OCI-LY3 (cell line): ENCODE data around the gene KCNA2.

Experiments
- H2AFZ ChIP-seq: fragments of 200-600, 300-600 bp; shearing (Covaris generic); 2 replicates; pipeline ENCODE4 v1.6.0; 2014; ENCODE audit warnings: antibody characterized with exemption, low read depth, low read length
- H3K27ac ChIP-seq: fragments of 200-600, 300-600 bp; sonication (generic); 2 replicates; pipeline ENCODE4 v1.5.1; 2014; ENCODE audit warnings: mild to moderate bottlenecking, low read length, moderate library complexity, mixed read lengths
- H3K27me3 ChIP-seq: fragments of 200-600, 300-600 bp; sonication (generic); 2 replicates; pipeline ENCODE4 v1.6.1; 2014; ENCODE audit warnings: low read depth, low read length, mixed read lengths
- H3K36me3 ChIP-seq: fragments of 200-600, 300-600 bp; sonication (generic); replicated peaks from 2 replicates; pipeline ENCODE3; 2014; ENCODE audit warnings: low read depth, low read length, mixed read lengths
- H3K4me1 ChIP-seq: fragments of 300-600, 200-600 bp; sonication (generic); 2 replicates; pipeline ENCODE4 v1.6.1; 2014; ENCODE audit warnings: low read length, mixed read lengths
- H3K4me2 ChIP-seq: fragments of 200-600, 300-600 bp; sonication (generic); 2 replicates; pipeline ENCODE4 v1.6.1; 2014; ENCODE audit warnings: low read length, mixed read lengths
- H3K4me3 ChIP-seq: fragments of 300-600, 200-600 bp; sonication (generic); 2 replicates; pipeline ENCODE4 v1.5.1; 2014; ENCODE audit warnings: antibody characterized with exemption, mild to moderate bottlenecking, low read length, moderate library complexity
- H3K79me2 ChIP-seq: fragments of 300-600, 200-600 bp; shearing (Covaris generic); 2 replicates; pipeline ENCODE4 v1.6.1; 2014; ENCODE audit warnings: mild to moderate bottlenecking, low read length, mixed read lengths
- H3K9ac ChIP-seq: fragments of 300-600, 200-600 bp; shearing (Covaris generic); 2 replicates; pipeline ENCODE4 v1.6.0; 2014; ENCODE audit warnings: mild to moderate bottlenecking, low read length, moderate library complexity
- H3K9me3 ChIP-seq: fragments of 200-600, 300-600 bp; shearing (Covaris generic); 2 replicates; pipeline ENCODE4 v1.6.1; 2014; ENCODE audit warnings: low read length, mixed read lengths; ENCODE audit not compliant: insufficient read depth
- H4K20me1 ChIP-seq: fragments of 200-600, 300-600 bp; sonication (generic); 2 replicates; pipeline ENCODE4 v1.6.1; 2016; ENCODE audit warnings: low read length, mixed read lengths; ENCODE audit not compliant: insufficient read depth
- EZH2phosphoT487 ChIP-seq: fragments of 200-600 bp; shearing (Covaris generic); IDR thresholded peaks from 2 replicates; pipeline ENCODE4 v1.6.1; 2018; ENCODE audit warnings: antibody characterized with exemption, mixed run types, low read depth
- TF ChIP-seq, protein P1 (sequence below): fragments of 200-600, 300-600 bp; sonication (generic); IDR thresholded peaks from 2 replicates; pipeline ENCODE4 v1.5.1; 2014; ENCODE audit warnings: antibody characterized with exemption, low read length, low read depth

KCNA2 gene

DNA sequence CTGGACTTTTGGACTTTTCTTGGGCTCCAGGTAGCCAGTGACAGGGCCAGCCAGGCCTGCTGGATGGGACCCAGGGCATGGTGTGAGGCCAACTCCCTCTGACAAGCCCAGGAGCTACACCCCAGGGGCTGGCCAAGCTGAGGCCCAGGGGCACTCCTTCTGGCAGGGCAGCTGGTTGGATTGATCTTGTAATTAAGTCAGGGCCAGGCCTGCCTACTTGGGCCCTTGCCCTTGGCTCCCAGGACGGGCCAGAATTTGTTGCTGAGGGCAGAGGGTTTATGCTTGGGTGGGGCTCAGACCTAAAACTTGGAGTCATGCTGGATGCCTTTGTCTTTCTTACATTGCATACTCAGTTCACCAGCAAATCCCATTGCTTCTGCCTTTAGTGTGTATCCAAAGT is 20.7 kb downstream of the KCNA2 start:
- H3K27me3 ChIP-seq, result no peaks in the 10 kb centered on the region; the same call in 1 of the 2 replicates
- H3K27ac ChIP-seq, result no peak overlapping the region
- no peaks in the 10 kb centered on the region for H3K9me3 ChIP-seq
- TF ChIP-seq EZH2phosphoT487, result no peak
- TF ChIP-seq, protein P1, sequence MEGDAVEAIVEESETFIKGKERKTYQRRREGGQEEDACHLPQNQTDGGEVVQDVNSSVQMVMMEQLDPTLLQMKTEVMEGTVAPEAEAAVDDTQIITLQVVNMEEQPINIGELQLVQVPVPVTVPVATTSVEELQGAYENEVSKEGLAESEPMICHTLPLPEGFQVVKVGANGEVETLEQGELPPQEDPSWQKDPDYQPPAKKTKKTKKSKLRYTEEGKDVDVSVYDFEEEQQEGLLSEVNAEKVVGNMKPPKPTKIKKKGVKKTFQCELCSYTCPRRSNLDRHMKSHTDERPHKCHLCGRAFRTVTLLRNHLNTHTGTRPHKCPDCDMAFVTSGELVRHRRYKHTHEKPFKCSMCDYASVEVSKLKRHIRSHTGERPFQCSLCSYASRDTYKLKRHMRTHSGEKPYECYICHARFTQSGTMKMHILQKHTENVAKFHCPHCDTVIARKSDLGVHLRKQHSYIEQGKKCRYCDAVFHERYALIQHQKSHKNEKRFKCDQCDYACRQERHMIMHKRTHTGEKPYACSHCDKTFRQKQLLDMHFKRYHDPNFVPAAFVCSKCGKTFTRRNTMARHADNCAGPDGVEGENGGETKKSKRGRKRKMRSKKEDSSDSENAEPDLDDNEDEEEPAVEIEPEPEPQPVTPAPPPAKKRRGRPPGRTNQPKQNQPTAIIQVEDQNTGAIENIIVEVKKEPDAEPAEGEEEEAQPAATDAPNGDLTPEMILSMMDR, result no peak
- no peaks in the 10 kb centered on the region for H3K4me1 ChIP-seq
- no peak overlapping the region for H2AFZ ChIP-seq
- H3K9ac ChIP-seq, result no peak overlapping the region
- no peaks in the 10 kb centered on the region for H3K79me2 ChIP-seq
- H3K4me2 ChIP-seq, result no peak overlapping the region
- no peaks in the 10 kb centered on the region for H4K20me1 ChIP-seq
- no peaks in the 10 kb centered on the region for H3K36me3 ChIP-seq
- no peak overlapping the region for H3K4me3 ChIP-seq

GRCh38 chr1:110584045-110584444 is 22.1 kb downstream of the KCNA2 start:
- Histone ChIP-seq H3K79me2 (no peaks in the 10 kb centered on the region), H3K4me3 (no peak overlapping the region), H3K27me3 (no peaks in the 10 kb centered on the region; the same call in 1 of the 2 replicates), H3K4me2 (no peak overlapping the region), H2AFZ (no peak overlapping the region), H3K27ac (no peak overlapping the region), H4K20me1 (no peaks in the 10 kb centered on the region), H3K9ac (no peak overlapping the region), H3K36me3 (no peaks in the 10 kb centered on the region), H3K9me3 (no peaks in the 10 kb centered on the region), H3K4me1 (no peaks in the 10 kb centered on the region)
- TF ChIP-seq EZH2phosphoT487, result no peak
- TF ChIP-seq, protein P1, result no peak

DNA sequence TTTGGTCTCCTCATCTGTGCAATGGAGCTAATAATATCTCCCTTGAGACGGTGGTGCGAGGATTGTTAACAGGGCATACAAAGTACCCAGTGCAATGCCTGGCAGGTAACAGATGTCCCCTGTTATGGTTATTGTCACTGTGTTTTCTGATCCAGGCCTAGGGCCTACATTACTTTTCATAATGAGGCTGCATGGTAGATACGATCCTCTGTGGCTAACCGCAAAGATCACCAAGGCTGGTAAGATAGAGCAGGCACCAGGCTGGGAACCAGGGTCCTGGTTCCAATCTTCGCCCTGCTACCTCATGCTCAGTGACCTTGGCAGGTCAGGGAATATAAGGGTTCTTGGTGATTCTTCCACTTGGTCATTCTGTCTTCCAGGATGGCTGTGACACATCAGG is 22.7 kb downstream of the KCNA2 start:
- Histone ChIP-seq H2AFZ (no peak overlapping the region), H3K79me2 (no peaks in the 10 kb centered on the region), H3K9ac (no peak overlapping the region), H3K27me3 (no peaks in the 10 kb centered on the region; the same call in 1 of the 2 replicates), H3K4me3 (no peak overlapping the region), H3K27ac (no peak overlapping the region), H3K36me3 (no peaks in the 10 kb centered on the region), H4K20me1 (no peaks in the 10 kb centered on the region), H3K9me3 (no peaks in the 10 kb centered on the region), H3K4me1 (no peaks in the 10 kb centered on the region), H3K4me2 (no peak overlapping the region)
- no peak for TF ChIP-seq EZH2phosphoT487
- TF ChIP-seq, protein P1, result no peak

DNA sequence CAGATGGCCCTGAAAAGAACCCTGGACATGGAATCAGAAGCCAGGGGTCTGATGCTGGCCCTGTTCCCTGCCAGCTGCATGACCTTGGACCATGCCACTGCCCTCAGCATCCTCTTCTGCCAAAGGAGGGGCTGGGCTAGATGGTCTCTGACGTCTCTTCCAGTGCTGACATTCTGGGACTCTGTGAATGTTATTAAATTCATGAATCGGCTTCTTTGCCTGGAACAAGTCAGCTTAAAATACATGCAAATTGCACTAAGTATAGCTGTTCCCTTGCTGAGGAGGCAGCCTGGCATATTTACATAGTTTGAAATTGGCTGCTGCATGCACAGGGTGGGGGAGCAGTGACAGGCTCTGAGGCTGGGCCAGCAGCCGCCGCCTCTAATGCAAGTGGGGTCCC is 23.8 kb downstream of the KCNA2 start:
- no peak overlapping the region for H3K9ac ChIP-seq
- H3K27ac ChIP-seq, result no peak overlapping the region

More for the DNA sequence above, 23.8 kb downstream of the KCNA2 start:
- H3K27me3 ChIP-seq, result no peaks in the 10 kb centered on the region
- H2AFZ ChIP-seq, result no peak overlapping the region
- H3K79me2 ChIP-seq, result no peaks in the 10 kb centered on the region
- no peaks in the 10 kb centered on the region for H3K9me3 ChIP-seq
- no peak overlapping the region for H3K4me3 ChIP-seq
- H3K4me1 ChIP-seq, result no peaks in the 10 kb centered on the region
- no peaks in the 10 kb centered on the region for H4K20me1 ChIP-seq
- H3K4me2 ChIP-seq, result no peak overlapping the region
- no peaks in the 10 kb centered on the region for H3K36me3 ChIP-seq
- TF ChIP-seq, protein P1, result no peak
- TF ChIP-seq EZH2phosphoT487, result no peak
